ENCODE results near the gene SIK3.

SIK3 gene

GRCh38 chr11:116796548-116796947 lies 301.7 kb downstream of the SIK3 start:
- no peak overlapping the region for H3K4me3 ChIP-seq (ENCODE audit: low read length)
- TF ChIP-seq ZNF274 (IDR thresholded peaks at IDR 0.05; ENCODE audit: low read depth, low read length) = no peak

- no peak for TF ChIP-seq ZNF274 (IDR thresholded peaks at IDR 0.05; ENCODE audit: low read depth, low read length)
- no peak overlapping the region for H3K4me3 ChIP-seq (ENCODE audit: low read length)
Measured at GRCh38 chr11:116794851-116795250, 303.4 kb downstream of the SIK3 start.

- H3K4me3 ChIP-seq (ENCODE audit: low read length) = no peak overlapping the region
- no peak for TF ChIP-seq ZNF274 (IDR thresholded peaks at IDR 0.05; ENCODE audit: low read depth, low read length)
Measured at GRCh38 chr11:116793772-116794097, 304.5 kb downstream of the SIK3 start.
